Muscle of leg (tissue), 11 donors: ENCODE data around the gene SMIM13. TPM values are rescaled to one million over a fixed set of nuclear protein-coding genes. Genes with fewer than 3 reads are reported as not detected.
"Not testable (repeated sequence)": the region's sequence is repeated elsewhere in the genome, so short reads cannot be mapped to it uniquely, and the experiment has no call there.

Experiments
- DNase-seq: peaks from one replicate; pipeline ENCODE4 v3.0.0; 2013
- H3K27ac ChIP-seq: one replicate; pipeline ENCODE4 v1.5.1; 2013; ENCODE audit warnings: mild to moderate bottlenecking, low read length, control low read depth
- H3K27me3 ChIP-seq: one replicate; pipeline ENCODE4 v1.6.1; 2013; ENCODE audit warnings: low read length; ENCODE audit not compliant: control insufficient read depth, insufficient read depth
- H3K36me3 ChIP-seq: one replicate; pipeline ENCODE4 v1.6.1; 2013; ENCODE audit warnings: low read length; ENCODE audit not compliant: control insufficient read depth, insufficient read depth
- H3K4me1 ChIP-seq: one replicate; pipeline ENCODE4 v1.6.1; 2013; ENCODE audit warnings: low read length; ENCODE audit not compliant: control insufficient read depth, insufficient read depth
- H3K4me3 ChIP-seq: one replicate; pipeline ENCODE4 v1.5.1; 2013; ENCODE audit warnings: low read length, control low read depth
- H3K9me3 ChIP-seq: replicated peaks from 2 replicates; pipeline ENCODE4 v1.6.1; 2013; ENCODE audit warnings: low read depth, low read length; ENCODE audit not compliant: control insufficient read depth
- WGBS: methylation state at CpG from one replicate; pipeline ENCODE4 v1.1.5; 2013; ENCODE audit warnings: missing lambda C conversion rate; ENCODE audit not compliant: insufficient coverage; 5-methylcytosine and 5-hydroxymethylcytosine counted together
- polyA plus RNA-seq, 8 donors: library from polyadenylated mRNA; unstranded; fragments of 120-200 nt; gene quantifications; one replicate each; pipeline versions ENCODE4 v1.2.1 to v1.2.3, GENCODE V29; 2013; ENCODE audit warnings: inconsistent platforms in 1 of 8, low replicate concordance in 1 of 8; ENCODE audit not compliant: insufficient read length in 8 of 8, insufficient read depth in 1 of 8
- total RNA-seq: library from RNA; stranded (reverse); fragments of 120-200 nt; gene quantifications from one replicate; pipeline ENCODE4 v1.2.4, GENCODE V29; 2013

The SMIM13 gene
- total and polyA plus RNA-seq, 9 donors, result 6.6 to 13.5 (median 9.3) TPM

DNA sequence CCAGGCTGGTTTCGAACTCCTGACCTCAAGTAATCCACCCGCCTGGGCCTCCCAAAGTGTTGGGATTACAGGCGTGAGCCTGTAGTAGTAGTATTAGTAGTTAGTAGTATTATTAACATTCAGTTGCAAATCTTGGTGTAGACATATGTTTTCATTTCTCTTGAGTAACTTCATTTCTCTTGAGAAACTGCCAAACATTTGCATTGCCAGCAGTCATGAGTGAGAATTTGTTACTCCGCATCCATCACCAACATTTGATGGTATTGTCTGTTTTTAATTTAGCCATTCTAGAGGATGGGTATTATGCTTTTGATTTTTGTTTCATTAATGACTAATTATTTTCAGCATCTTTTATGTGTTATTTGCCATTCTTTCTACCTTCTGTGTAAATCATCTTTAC is 19.4 kb downstream of the SMIM13 start:
- peak; percentile 25 for DNase-seq
- no CpG with 5 or more reads among the region's 4 CpGs for WGBS
- no peaks in the 10 kb centered on the region for H3K36me3 ChIP-seq
- no peaks in the 10 kb centered on the region for H3K27me3 ChIP-seq
- H3K27ac ChIP-seq, result no peak overlapping the region
- no peaks in the 10 kb centered on the region for H3K9me3 ChIP-seq
- no peaks in the 10 kb centered on the region for H3K4me1 ChIP-seq
- no peak overlapping the region for H3K4me3 ChIP-seq

DNA sequence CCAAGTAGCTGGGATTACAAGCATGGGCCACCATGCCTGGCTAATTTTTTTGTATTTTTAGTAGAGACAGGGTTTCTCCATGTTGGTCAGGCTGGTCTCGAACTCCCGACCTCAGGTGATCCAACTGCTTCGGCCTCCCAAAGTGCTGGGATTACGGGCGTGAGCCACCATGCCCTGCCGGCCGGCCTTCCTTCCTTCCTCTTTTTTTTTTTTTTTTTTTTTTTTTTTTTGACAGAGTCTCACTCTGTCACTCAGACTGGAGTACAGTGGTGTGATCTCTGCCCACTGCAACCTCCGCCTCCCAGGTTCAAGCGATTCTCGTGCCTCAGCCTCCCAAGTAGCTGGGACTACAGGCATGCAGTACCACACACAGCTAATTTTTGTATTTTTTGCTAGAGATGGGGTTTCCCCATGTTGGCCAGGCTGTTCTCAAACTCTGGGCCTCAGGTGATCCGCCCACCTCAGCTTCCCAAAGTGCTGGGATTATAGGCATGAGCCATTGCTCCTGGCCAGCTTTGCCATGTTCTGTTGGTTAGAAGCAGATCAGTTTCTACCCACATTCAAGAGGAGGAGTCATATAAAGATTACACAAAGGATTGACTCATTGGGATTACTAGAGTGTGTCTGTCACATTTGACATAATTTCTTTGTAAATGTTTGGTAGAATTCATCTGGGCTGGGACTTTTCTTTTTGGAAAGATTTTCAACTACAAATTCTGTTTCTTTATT is 22.3 kb downstream of the SMIM13 start:
- not testable (repeated sequence) for H3K27me3 ChIP-seq, H3K36me3 ChIP-seq, H3K4me1 ChIP-seq, H3K27ac ChIP-seq, DNase-seq, H3K9me3 ChIP-seq, H3K4me3 ChIP-seq
- WGBS, result no CpG with 5 or more reads among the region's 11 CpGs

DNA sequence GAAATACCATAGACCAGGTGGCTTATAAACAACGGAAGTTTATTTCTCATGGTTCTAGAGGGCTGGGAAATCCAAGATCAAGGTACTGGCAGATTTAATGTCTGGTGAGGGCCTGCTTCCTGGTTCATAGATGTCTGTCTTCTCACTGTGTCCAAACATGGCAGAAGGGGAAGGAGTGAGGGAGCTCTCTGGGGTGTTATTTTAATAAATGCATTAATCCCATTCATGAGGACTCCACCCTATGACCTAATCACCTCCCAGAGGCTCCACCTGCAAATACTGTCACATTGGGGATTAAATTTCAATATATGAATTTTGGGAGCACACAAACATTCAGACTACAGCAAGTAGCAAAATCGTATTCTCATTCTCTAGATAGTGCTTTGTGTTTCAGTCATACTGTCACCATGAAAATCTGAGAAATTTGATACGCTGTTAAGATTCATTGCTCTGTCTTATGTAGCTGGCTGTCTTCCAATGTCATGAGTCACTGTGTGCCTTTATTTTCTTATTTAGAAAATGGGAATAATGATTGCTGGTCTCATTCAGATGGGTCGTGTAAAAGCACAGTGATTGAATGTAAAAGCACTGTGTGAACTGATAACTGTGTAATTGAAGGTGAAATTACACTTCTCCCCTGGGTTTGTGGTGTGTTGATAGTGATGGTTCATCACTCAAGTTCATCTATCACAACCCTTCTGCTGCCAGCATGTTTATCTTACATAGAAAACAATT is 26.8 kb downstream of the SMIM13 start:
- no peak for DNase-seq
- 55% methylated on average over 3 of the region's 4 CpGs for WGBS

DNA sequence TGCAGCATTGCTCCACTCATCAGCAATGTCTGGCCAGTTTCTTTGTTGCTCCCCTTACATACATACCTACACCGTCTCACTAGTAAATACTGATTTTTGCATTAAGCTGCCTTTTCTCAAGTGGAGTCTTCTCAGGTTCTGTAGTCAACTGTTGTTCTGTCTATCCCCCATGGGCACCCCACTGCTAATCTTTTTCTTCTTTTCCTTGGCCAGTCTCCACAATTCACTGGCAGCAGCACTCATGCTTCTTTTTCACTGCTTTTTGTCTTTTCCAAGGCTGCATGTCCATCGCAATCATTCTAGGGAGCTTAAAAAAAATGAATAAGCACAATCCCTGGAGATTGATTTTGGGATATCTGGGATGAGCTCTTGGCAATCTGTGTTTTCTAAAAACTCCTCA is 28.2 kb downstream of the SMIM13 start:
- WGBS, result 29% methylated on average over 1 of the region's 2 CpGs
- Histone ChIP-seq H3K36me3 (no peaks in the 10 kb centered on the region), H3K4me1 (no peaks in the 10 kb centered on the region), H3K4me3 (no peak overlapping the region), H3K9me3 (no peaks in the 10 kb centered on the region), H3K27ac (no peak overlapping the region), H3K27me3 (no peaks in the 10 kb centered on the region)
- DNase-seq, result peak; percentile 22

More for the DNA sequence above, 26.8 kb downstream of the SMIM13 start:
- Histone ChIP-seq H3K4me1 (no peaks in the 10 kb centered on the region), H3K4me3 (no peak overlapping the region), H3K27ac (no peak overlapping the region), H3K36me3 (no peaks in the 10 kb centered on the region), H3K9me3 (no peaks in the 10 kb centered on the region), H3K27me3 (no peaks in the 10 kb centered on the region)

DNA sequence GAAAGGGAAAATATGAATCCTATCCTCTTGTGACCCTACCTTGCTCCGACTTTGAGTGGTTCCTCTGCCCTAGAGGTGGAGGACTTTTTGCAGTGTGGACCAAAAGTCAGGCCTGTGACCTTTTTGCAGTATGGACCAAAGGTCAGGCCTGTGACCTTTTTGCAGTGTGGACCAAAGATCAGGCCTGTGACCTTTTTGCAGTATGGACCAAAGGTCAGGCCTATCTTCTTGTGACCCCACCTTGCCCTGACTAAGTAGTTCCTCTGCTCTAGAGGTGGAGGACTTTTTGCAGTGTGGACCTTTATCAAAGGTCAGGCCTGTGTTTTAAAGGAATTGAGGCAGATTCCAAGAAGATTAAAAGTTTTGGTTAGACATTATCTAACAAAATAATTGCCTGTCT is 28.7 kb downstream of the SMIM13 start:
- Histone ChIP-seq H3K4me3 (no peak overlapping the region), H3K27ac (no peak overlapping the region), H3K9me3 (no peaks in the 10 kb centered on the region), H3K4me1 (no peaks in the 10 kb centered on the region), H3K36me3 (peaks cover 2% of the 10 kb centered on the region), H3K27me3 (no peaks in the 10 kb centered on the region)
- WGBS, result no CpG with 5 or more reads among the region's 1 CpG
- no peak for DNase-seq

GRCh38 chr6:11123978-11124377 is 30.3 kb downstream of the SMIM13 start:
- H3K4me3 ChIP-seq, result no peak overlapping the region
- no peak overlapping the region for H3K27ac ChIP-seq
- no peaks in the 10 kb centered on the region for H3K9me3 ChIP-seq
- 83% methylated on average over 1 of the region's 2 CpGs for WGBS
- H3K4me1 ChIP-seq, result no peaks in the 10 kb centered on the region
- DNase-seq, result no peak
- no peaks in the 10 kb centered on the region for H3K27me3 ChIP-seq
- peaks cover 2% of the 10 kb centered on the region for H3K36me3 ChIP-seq

GRCh38 chr6:11126876-11127275 is 33.2 kb downstream of the SMIM13 start:
- no peak overlapping the region for H3K4me3 ChIP-seq
- WGBS, result 75% methylated on average over 2 of the region's 2 CpGs

DNA sequence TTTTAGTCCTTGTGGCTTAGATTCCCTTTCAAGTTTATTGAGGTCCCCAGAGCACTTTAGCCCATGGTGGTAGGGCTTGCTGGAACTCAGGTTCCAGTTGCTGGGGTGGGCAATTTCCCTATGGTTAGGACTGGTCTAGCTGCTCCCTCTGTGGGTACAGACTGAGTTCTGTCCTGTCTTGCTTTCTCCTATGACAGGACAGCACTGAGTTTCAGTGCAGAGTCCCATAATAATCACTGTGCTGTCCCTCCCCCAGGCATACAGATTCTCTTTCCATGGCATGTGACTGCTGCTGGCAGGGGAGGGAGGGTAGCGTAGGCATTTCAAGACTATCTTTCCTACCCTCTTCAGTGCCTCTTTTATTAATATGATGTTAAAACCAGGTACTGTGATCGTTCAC is 35.0 kb downstream of the SMIM13 start:
- Histone ChIP-seq H3K36me3 (peaks cover 2% of the 10 kb centered on the region), H3K27me3 (no peaks in the 10 kb centered on the region), H3K4me3 (no peak overlapping the region), H3K27ac (no peak overlapping the region), H3K4me1 (no peaks in the 10 kb centered on the region), H3K9me3 (no peaks in the 10 kb centered on the region)
- WGBS, result no CpG with 5 or more reads among the region's 2 CpGs
- no peak for DNase-seq

More at GRCh38 chr6:11126876-11127275, 33.2 kb downstream of the SMIM13 start:
- H3K27me3 ChIP-seq, result no peaks in the 10 kb centered on the region
- H3K9me3 ChIP-seq, result no peaks in the 10 kb centered on the region
- H3K4me1 ChIP-seq, result no peaks in the 10 kb centered on the region
- DNase-seq, result no peak
- H3K27ac ChIP-seq, result no peak overlapping the region
- peaks cover 2% of the 10 kb centered on the region for H3K36me3 ChIP-seq

- Histone ChIP-seq H3K27ac (no peak overlapping the region), H3K9me3 (no peaks in the 10 kb centered on the region), H3K36me3 (peaks cover 3% of the 10 kb centered on the region), H3K4me1 (no peaks in the 10 kb centered on the region), H3K4me3 (no peak overlapping the region), H3K27me3 (no peaks in the 10 kb centered on the region)
- DNase-seq, result no peak
- no CpG with 5 or more reads among the region's 1 CpG for WGBS
Measured at GRCh38 chr6:11129908-11130565, 36.4 kb downstream of the SMIM13 start.

DNA sequence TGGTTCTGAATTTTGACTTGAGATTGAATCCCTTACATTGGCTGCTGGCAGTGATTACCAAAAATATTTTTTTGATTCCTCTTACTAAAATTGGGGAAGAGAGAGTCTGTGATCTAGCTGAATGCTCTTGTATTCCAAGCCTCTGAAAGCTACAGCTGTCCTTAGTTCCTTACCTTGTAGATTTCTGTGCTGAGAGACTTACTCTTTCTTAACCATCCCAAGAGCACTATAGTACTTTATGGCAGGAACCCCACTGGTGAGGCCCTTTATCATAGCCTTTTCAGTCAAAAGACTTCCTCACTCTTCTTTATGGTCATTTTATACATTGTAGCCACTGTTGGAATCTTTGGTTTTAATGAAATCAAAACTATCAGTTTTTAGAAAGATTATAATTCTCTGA is 37.0 kb downstream of the SMIM13 start:
- no peaks in the 10 kb centered on the region for H3K9me3 ChIP-seq
- no peak for DNase-seq
- no peaks in the 10 kb centered on the region for H3K4me1 ChIP-seq
- H3K27me3 ChIP-seq, result no peaks in the 10 kb centered on the region
- no peak overlapping the region for H3K4me3 ChIP-seq
- H3K36me3 ChIP-seq, result peaks cover 8% of the 10 kb centered on the region
- no peak overlapping the region for H3K27ac ChIP-seq
